GM23248 (cell line): ENCODE measurements around the gene ERCC3. TPM values are rescaled to one million over a fixed set of nuclear protein-coding genes. Genes with fewer than 3 reads are reported as not detected.

Experiments used
- DNase-seq: peaks from one replicate; pipeline ENCODE4 v3.0.0-alpha.2; 2015
- H2AFZ ChIP-seq: fragments of 200-600 bp; sonication (generic); 2 replicates; pipeline ENCODE4 v1.6.1; 2016; ENCODE audit warnings: antibody characterized with exemption
- H3F3A ChIP-seq: fragments of 200-600 bp; sonication (generic); 2 replicates; pipeline ENCODE4 v1.6.1; 2016; ENCODE audit warnings: mild to moderate bottlenecking, antibody characterized with exemption, mixed run types; ENCODE audit not compliant: insufficient read depth
- H3K27ac ChIP-seq: fragments of 200-600 bp; sonication (generic); 2 replicates; pipeline ENCODE4 v1.5.1; 2016; ENCODE audit warnings: mild to moderate bottlenecking
- H3K27me3 ChIP-seq: fragments of 200-600 bp; sonication (generic); replicated peaks from 2 replicates; pipeline ENCODE4 v1.6.1; 2016; ENCODE audit warnings: mild to moderate bottlenecking; ENCODE audit not compliant: insufficient read depth
- H3K36me3 ChIP-seq: fragments of 200-600 bp; sonication (generic); 2 replicates; pipeline ENCODE4 v1.6.1; 2016; ENCODE audit warnings: low read depth, mild to moderate bottlenecking
- H3K4me1 ChIP-seq: fragments of 200-600 bp; sonication (generic); 2 replicates; pipeline ENCODE4 v1.6.1; 2016; ENCODE audit warnings: mild to moderate bottlenecking; ENCODE audit not compliant: insufficient read depth
- H3K4me2 ChIP-seq: fragments of 200-600 bp; sonication (generic); one replicate; pipeline ENCODE4 v1.6.1; 2016; ENCODE audit warnings: mild to moderate bottlenecking; ENCODE audit not compliant: unreplicated experiment
- H3K4me3 ChIP-seq: fragments of 200-600 bp; sonication (generic); 2 replicates; pipeline ENCODE4 v1.5.1; 2016; ENCODE audit warnings: mild to moderate bottlenecking
- H3K79me2 ChIP-seq: fragments of 200-600 bp; sonication (generic); 2 replicates; pipeline ENCODE4 v1.6.1; 2016; ENCODE audit warnings: mild to moderate bottlenecking; ENCODE audit not compliant: insufficient read depth
- H3K9ac ChIP-seq: fragments of 200-600 bp; sonication (generic); 2 replicates; pipeline ENCODE4 v1.6.1; 2016; ENCODE audit warnings: mild to moderate bottlenecking
- H3K9me2 ChIP-seq: fragments of 200-600 bp; sonication (generic); 2 replicates; pipeline ENCODE4 v1.6.1; 2016; ENCODE audit warnings: mixed run types, mild to moderate bottlenecking, moderate library complexity; ENCODE audit not compliant: insufficient read depth
- H3K9me3 ChIP-seq: fragments of 200-600 bp; sonication (generic); one replicate; pipeline ENCODE4 v1.6.1; 2017; ENCODE audit warnings: low read depth
- H4K20me1 ChIP-seq: fragments of 200-600 bp; sonication (generic); 2 replicates; pipeline ENCODE4 v1.6.0; 2016; ENCODE audit not compliant: insufficient read depth
- EZH2 ChIP-seq: fragments of 200-600 bp; sonication (generic); IDR thresholded peaks from 2 replicates; pipeline ENCODE4 v1.6.1; 2018; ENCODE audit warnings: antibody characterized with exemption, mild to moderate bottlenecking; ENCODE audit not compliant: insufficient read depth, poor library complexity, severe bottlenecking
- EZH2phosphoT487 ChIP-seq: fragments of 200-600 bp; sonication (generic); IDR thresholded peaks from 2 replicates; pipeline ENCODE4 v1.6.1; 2018; ENCODE audit warnings: antibody characterized with exemption, moderate library complexity, mild to moderate bottlenecking, low read depth; ENCODE audit not compliant: insufficient read depth
- WGBS, 2 experiments: methylation state at CpG; one replicate each; pipeline ENCODE4 v1.1.6; 2015 to 2017; ENCODE audit warnings: low lambda C conversion rate in 2 of 2, low coverage in 1 of 2; ENCODE audit errors: missing lambda C conversion rate in 2 of 2; 5-methylcytosine and 5-hydroxymethylcytosine counted together
- in situ Hi-C: fragments of 300-500 bp; cut with MboI; formaldehyde crosslinking; loops from 2 replicates; pipeline ENCODE4 v1.15.0; 2020
- polyA plus RNA-seq: library from polyadenylated mRNA; unstranded; fragments of >200 nt; fragmentation: Nextera tagmentation; extraction: Ambion mirVana; gene quantifications from 2 replicates; pipeline ENCODE4 v1.2.1, GENCODE V29; 2016
- total RNA-seq: library from RNA; depleted of rRNA; stranded (reverse); fragments of >200 nt; shearing (Covaris generic); gene quantifications from 2 replicates; pipeline ENCODE4 v1.2.3, GENCODE V29; 2014

The ERCC3 gene
- total and polyA plus RNA-seq, 2 experiments from 2014 or later: 41.8 to 42.9 TPM

DNA sequence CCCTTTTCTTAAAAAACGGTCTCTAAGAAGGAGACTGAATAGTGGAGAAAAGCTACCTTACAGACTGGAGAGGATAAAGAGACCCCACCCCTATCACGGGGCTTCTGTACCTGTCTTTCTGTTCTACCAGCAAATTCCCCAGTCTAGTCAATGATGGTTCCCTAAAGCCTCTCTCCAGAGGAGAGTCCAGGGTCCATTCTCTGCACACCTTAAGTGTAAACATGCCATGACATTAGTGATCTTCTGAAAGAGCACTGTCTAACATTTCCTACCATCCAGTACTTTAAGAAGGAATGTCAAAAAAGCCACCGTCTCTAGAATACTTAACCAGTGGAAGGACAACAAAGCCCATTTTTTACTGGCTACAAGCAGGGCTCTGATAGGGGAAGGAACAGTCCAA is 17.0 kb upstream of the ERCC3 start:
- Histone ChIP-seq H2AFZ (no peak overlapping the region), H3K36me3 (peaks cover 46% of the 10 kb centered on the region), H3K79me2 (no peaks in the 10 kb centered on the region), H3K9me2 (no peaks in the 10 kb centered on the region), H4K20me1 (no peaks in the 10 kb centered on the region), H3K4me1 (no peaks in the 10 kb centered on the region; the same call in 1 of the 2 replicates), H3K9me3 (no peaks in the 10 kb centered on the region), H3K9ac (no peak overlapping the region), H3K27me3 (no peaks in the 10 kb centered on the region), H3F3A (peaks cover 5% of the 10 kb centered on the region; the same call in 1 of the 2 replicates), H3K4me3 (no peak overlapping the region), H3K27ac (no peak overlapping the region), H3K4me2 (no peak overlapping the region)
- no peak for DNase-seq
- TF ChIP-seq EZH2phosphoT487: no peak
- no peak for TF ChIP-seq EZH2
- WGBS, 2 experiments: 95 to 98% methylated on average over 3 of the region's 3 CpGs
- in situ Hi-C loops: no loop called here

DNA sequence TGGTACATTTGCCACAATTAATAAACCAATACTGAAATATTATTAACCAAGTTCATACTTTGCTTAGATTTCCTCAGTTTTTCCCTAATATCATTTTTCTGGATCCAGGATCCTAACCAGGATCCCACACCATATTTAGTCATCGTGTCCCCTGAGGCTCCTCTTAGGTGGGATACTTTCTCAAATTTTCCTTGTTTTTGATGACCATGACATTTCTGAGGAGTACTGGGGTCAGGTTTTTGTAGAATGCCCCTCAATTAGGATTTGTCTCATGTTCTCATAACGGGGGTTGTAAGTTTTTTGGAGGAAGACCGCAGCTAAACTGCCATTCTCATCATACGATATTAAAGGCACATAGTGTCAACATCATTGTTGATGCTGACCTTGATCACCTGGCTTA is 15.5 kb upstream of the ERCC3 start:
- no peak overlapping the region for H3K27ac ChIP-seq
- H3K9me2 ChIP-seq: no peaks in the 10 kb centered on the region
- no peaks in the 10 kb centered on the region for H3K27me3 ChIP-seq
- no peak for TF ChIP-seq EZH2
- TF ChIP-seq EZH2phosphoT487: no peak
- peaks cover 6% of the 10 kb centered on the region; the same call in 1 of the 2 replicates for H3F3A ChIP-seq
- WGBS, 2 experiments: 90 to 91% methylated on average over 4 of the region's 4 CpGs
- H3K36me3 ChIP-seq: peaks cover 35% of the 10 kb centered on the region
- no peak for DNase-seq
- in situ Hi-C loops: no loop called here
- no peaks in the 10 kb centered on the region for H3K9me3 ChIP-seq
- H3K4me3 ChIP-seq: no peak overlapping the region
- no peaks in the 10 kb centered on the region for H4K20me1 ChIP-seq
- H2AFZ ChIP-seq: no peak overlapping the region
- no peaks in the 10 kb centered on the region for H3K79me2 ChIP-seq
- no peak overlapping the region for H3K4me2 ChIP-seq
- no peak overlapping the region for H3K9ac ChIP-seq
- no peaks in the 10 kb centered on the region; the same call in 1 of the 2 replicates for H3K4me1 ChIP-seq

DNA sequence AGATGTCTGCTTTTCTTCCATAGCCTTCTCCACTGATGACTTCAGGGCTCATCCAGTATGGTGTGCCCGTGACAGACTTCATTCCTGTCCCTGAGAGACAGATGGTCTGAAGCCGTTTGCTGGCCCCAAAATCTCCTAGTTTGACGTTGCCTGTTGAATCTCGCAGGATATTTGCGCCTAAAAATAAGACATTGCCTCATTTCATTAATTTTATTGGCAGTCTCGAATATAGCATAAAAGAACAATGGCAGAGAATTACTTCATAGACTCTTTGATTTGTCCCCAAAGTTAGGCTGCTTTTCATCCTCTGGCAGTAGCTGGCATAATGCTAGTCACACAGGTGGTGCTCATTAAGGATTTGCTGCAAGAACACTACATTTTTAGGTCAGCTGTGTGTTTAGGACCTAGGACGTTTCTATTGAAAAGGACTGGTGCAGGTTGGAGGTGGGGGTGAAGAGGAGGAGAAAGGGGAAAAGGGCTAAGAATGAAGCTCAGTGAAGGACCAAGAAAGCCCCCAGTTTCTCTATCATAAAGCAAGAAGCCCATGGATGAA is 14.7 kb upstream of the ERCC3 start:
- DNase-seq: no peak
- WGBS, 2 experiments: 33 to 34% methylated on average over 7 of the region's 7 CpGs
- in situ Hi-C loops: no loop called here

DNA sequence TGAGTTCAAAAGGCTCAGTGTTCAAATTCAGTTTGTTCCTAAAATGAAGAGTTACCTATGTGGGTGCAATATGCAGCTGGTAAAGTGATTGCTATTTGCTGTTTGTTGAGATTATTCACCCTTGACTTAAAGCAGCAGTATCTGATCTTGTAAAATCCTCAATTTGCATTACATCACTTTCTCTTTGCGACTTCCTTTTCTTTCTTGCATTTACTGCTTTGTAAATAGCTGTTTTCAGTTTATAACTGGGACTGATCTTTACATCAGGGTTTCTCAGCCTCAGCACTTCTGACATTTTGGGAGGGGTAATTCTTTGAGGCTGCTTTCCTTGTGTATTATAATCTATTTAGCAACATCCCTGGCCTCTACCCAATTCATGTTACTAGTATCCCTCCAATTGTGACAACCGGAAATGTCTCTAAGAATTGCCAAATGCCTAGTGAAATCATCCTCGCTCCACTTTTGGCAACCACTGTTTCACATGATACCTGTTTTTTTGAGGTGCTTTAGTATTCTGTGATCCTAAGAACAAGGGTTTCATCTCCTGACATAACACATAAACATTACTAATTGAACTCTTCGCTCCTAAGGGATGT is 12.1 kb upstream of the ERCC3 start:
- Histone ChIP-seq H3K79me2 (no peaks in the 10 kb centered on the region), H3K36me3 (peaks cover 16% of the 10 kb centered on the region), H3K4me3 (no peak overlapping the region), H3F3A (peaks cover 6% of the 10 kb centered on the region; the same call in 1 of the 2 replicates), H3K9me3 (no peaks in the 10 kb centered on the region), H3K4me1 (no peaks in the 10 kb centered on the region; the same call in 1 of the 2 replicates), H2AFZ (no peak overlapping the region), H3K9ac (no peak overlapping the region), H3K9me2 (no peaks in the 10 kb centered on the region), H3K27me3 (no peaks in the 10 kb centered on the region), H4K20me1 (no peaks in the 10 kb centered on the region), H3K27ac (peak overlapping the region; percentile 22; the same call in 1 of the 2 replicates), H3K4me2 (no peak overlapping the region)
- DNase-seq: peak; percentile 67
- WGBS, 2 experiments: 55 to 63% methylated on average over 4 of the region's 4 CpGs
- in situ Hi-C loops: no loop called here
- no peak for TF ChIP-seq EZH2phosphoT487

More for the DNA sequence above, 14.7 kb upstream of the ERCC3 start:
- no peaks in the 10 kb centered on the region for H3K9me2 ChIP-seq
- TF ChIP-seq EZH2 (no peak), EZH2phosphoT487 (no peak)
- no peak overlapping the region for H3K27ac ChIP-seq
- peaks cover 6% of the 10 kb centered on the region; the same call in 1 of the 2 replicates for H3F3A ChIP-seq
- no peaks in the 10 kb centered on the region for H3K9me3 ChIP-seq
- H2AFZ ChIP-seq: no peak overlapping the region
- no peaks in the 10 kb centered on the region for H3K79me2 ChIP-seq
- no peaks in the 10 kb centered on the region; the same call in 1 of the 2 replicates for H3K4me1 ChIP-seq
- peaks cover 27% of the 10 kb centered on the region for H3K36me3 ChIP-seq
- H4K20me1 ChIP-seq: no peaks in the 10 kb centered on the region
- H3K4me3 ChIP-seq: no peak overlapping the region
- no peak overlapping the region for H3K9ac ChIP-seq
- no peak overlapping the region for H3K4me2 ChIP-seq
- no peaks in the 10 kb centered on the region for H3K27me3 ChIP-seq
